GM23338 (cell line): ENCODE data around the gene SPATA9.

Experiments
- CTCF ChIP-seq, 2 experiments: fragments of 200-600 bp in 1 of 2; sonication (generic) in 1 of 2; conservative IDR thresholded peaks; 2 replicates each; pipeline versions ENCODE4 v1.5.1 to v1.6.1; 2016 to 2017; ENCODE audit warnings: antibody characterized with exemption in 2 of 2, low read depth in 2 of 2, mild to moderate bottlenecking in 2 of 2, moderate library complexity in 1 of 2
- EZH2 ChIP-seq: fragments of 200-600 bp; sonication (generic); IDR thresholded peaks from one replicate; pipeline ENCODE4 v1.8.0; 2017; ENCODE audit warnings: antibody characterized with exemption, mild to moderate bottlenecking, low read depth; ENCODE audit not compliant: unreplicated experiment
- EZH2phosphoT487 ChIP-seq: fragments of 200-600 bp; sonication (generic); IDR thresholded peaks from one replicate; pipeline ENCODE4 v1.8.1; 2018; ENCODE audit warnings: antibody characterized with exemption; ENCODE audit not compliant: unreplicated experiment
- POLR2AphosphoS5 ChIP-seq: IDR thresholded peaks from 2 replicates; pipeline ENCODE4 v1.6.1; 2016; ENCODE audit warnings: antibody characterized with exemption, low read depth
- REST ChIP-seq: IDR thresholded peaks from one replicate; pipeline ENCODE4 v1.6.1; 2018; ENCODE audit warnings: antibody characterized with exemption; ENCODE audit not compliant: unreplicated experiment
- STAT1 ChIP-seq: IDR thresholded peaks from one replicate; pipeline ENCODE4 v1.6.1; 2016; ENCODE audit warnings: antibody characterized with exemption; ENCODE audit not compliant: unreplicated experiment

GRCh38 chr5:95704150-95704549 lies 21.4 kb upstream of the SPATA9 start:
- no peak for TF ChIP-seq EZH2
- no peak for TF ChIP-seq CTCF (conservative IDR thresholded peaks at IDR 0.05; ENCODE audit: low read depth in 2 of 2)
- no peak for TF ChIP-seq EZH2phosphoT487
- TF ChIP-seq POLR2AphosphoS5 = no peak
- TF ChIP-seq REST = no peak
- no peak for TF ChIP-seq STAT1
